COLO668 (cell line): ENCODE results near the gene LTO1.
A peak's percentile ranks its signal among the peaks of the same experiment; 100 is the strongest.

Source experiments
- DNase-seq: peaks from one replicate; lab custom pipeline; 2025; ENCODE audit not compliant: unreplicated experiment; lab: John Stamatoyannopoulos, UW

The LTO1 gene

DNA sequence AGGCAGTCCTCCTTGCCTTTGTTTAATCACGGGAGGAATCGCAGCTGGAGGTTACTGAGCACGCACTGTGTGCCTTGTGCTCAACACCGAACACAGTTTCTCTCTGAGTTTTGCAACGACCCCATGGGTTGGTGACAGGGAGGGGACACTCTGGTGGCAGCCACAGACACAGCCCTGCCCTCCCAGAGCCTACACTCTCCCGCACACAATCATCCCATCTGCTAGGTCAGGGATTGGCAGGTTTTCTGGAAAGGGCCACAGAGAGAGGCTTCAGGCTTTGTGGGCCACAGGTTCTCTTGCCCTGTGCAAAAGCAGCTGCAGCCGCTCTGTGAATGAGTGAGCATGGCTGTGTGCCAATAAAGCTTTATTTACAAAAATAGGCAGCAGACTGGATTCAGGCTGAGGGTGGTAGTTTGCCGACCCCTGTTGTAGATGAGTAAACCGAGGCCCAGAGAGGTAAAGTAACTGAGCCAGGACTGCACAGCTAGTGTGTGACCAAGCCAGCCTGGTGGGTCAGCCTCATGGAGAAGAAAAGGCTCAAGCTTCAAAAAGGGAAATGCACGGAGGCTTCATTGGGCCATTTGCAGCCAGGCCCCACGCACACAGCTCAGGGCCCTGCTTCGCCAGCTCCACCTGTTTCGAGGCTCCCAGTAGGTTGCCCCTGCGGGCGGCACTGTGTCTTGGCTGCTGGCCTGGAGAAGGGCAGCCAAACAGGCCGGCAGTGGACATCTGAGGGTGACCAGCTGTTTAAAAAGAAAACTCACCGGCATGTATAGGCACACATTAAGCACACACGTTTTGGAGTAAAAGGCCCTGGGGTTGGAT lies 16.3 kb downstream of the LTO1 start:
- no peak for DNase-seq

DNA sequence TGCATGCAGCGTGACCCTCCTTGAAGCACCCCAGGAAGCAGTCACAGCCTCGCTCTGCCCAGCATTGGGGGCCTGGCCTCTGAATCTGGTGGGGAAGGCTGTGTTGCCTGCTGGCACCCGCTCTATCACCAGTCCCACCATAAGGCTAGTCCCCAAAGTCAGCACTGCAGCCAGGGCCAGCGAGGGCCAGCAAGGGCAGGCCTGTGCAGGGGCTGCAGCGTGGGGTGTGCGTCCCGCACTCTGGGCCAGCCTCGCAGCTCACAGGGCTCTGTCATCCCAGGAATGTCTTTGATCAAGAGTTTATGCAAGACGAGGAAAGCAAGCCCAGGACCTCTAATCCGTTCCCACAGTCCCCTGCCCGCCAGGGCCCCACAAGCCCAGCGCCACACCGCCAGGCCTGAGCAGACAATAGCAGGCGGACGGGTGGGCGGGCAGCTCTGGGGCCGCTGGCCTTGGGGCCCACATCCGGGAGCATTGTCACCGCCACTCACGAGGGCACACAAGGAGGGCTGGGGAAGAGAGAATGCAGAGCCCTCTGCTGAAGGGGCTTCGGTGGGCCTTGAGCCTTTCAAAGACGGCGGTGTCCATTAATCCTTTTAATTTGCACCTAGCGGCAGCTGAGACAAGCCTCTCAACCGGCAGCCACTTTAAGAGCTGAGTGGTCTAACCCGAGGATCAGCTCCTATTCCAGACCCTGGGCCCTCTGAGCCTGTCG lies 17.1 kb downstream of the LTO1 start:
- no peak for DNase-seq

DNA sequence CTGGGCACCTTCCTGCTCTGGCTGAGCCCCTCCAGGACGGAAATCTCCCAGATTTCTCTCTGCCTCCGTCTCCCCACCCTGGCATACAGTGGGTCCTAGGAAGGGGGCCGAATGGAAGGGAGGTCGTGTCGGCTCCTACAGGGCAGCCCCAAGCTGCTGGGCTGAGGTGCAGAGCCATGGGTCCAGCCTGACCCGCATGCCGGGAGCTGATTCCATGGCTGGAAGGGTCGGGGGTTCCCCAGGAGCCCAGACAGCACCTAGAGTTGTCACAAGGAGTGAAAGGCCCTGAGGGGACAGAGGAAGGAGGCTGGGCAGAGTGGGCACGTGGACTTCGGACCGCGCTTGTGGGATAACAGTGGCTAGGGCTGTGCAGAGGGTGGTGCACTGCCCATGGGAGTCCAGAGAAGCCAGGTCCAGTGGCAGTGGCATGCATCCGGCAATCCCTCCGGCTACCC lies 17.7 kb downstream of the LTO1 start:
- no peak for DNase-seq

DNA sequence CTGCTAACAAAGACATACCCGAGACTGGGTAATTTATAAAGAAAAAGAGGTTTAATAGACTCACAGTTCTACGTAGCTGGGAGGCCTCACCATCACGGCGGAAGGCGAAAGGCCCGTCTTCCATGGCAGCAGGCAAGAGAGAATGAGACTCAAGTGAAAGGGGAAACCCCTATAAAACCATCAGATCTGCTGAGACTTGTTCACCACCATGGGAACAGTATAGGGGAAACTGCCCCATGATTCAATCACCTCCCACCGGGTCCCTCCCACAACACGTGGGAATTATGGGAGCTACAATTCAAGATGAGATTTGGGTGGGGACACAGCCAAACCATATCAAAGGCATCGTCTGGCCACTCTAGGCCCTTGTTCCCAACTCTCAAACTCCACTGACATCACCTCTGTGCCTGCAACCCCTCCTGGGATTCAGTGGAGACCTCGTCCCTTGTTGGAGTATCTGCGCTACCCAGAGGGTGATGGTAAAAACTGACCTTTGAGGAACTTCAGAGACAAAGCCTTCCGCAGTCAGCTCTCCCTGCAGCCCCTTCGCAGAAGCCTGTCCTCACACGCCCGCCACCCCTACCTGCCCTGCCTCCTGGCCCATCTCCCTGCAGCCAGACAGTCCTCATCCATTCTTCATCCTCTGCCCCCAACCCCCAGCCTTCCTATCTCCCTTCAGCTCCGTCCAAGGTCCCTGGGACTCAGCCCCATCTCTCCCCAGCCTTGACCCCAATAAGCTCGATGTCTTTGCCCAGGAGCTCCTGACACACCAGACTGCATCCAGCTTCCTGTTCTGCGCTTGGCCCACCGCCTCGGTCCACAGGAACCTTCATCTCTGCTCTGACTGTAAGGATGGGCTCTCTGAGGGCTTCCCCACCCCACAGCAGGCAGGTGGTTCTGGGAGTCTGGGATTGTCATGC lies 18.4 kb downstream of the LTO1 start:
- DNase-seq, result no peak

DNA sequence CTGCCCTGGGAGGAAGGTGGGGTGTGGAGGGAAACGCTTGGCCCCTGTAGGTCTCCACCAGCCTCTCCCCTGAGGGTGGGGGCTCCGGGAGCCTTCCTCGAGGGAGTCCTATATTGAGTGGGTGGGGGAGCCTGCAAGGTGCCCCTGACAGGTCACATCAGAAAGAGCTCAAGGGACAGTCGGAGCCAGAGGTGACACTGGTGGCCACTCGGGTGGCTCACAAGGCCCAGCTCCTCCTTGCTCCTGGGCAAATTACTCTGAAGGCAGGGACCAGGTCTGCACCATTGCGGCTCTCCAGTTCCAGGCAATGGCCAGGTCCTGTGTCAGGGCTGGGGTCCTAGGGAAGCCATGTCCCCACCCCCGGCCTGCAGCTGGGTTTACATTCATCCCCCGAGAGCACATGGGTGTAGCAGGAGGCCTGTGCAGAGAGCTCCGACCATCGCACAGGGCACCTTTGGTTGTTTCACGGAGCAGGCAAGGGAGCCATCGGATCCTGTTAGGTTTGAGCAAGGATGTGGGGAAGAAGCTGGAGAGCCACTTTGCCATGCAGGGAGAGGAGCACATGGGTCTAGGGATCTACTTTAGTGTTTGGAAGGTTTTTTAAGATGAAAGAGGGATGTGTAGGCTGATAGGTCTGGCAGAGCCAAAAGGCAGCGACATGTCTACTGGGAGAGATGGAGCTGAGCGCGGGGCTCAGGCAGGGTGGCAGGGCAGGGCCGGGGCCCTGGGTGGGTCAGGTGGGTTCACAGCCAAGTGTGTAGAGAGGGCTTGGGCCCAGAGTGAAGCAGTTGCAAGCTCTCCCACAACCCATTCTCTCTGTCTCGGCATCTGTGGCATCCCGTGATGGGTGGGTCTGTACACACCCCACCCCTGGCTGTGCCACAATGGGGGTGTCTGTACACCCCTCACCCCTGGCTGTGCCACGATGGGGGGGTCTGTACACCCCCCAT lies 19.4 kb downstream of the LTO1 start:
- no peak for DNase-seq

DNA sequence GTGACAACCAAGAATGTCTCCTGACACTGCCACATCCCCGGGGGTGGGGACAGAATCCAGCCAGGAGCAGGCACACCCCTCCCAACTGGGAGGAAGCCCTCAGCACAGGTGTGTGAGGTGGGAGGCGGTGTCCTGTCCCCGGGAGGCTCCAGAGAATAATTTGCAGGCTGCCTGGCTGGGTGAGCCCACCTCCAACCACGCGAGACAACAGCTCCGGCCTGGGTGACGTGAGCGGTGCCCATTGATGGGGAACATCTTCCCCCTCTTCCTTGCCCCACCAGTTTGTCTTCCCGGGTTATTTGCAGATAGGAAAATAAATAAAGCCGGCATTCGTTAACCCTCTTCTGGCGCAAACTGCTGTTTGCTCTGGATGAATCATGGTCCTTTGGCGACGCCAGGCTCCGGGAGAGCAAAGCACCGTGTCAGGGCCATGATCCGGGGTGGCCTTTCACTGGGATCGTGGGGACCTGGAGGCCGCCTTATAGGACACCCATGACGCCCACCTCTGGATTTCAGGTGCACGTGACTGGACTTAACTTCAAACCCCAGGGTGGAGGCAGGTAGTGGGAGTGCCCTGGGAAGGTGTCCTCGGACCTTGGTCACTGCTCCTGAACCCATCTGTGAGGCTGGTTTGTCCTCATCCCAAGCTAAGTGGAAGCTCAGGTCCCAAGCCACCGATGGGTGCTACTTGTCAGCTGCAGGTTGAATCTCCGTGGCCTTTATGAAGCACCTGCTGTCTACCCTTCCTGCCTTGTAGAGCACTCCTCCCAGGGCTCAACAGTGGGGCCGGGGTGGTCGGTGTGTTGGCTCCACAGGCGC lies 20.3 kb downstream of the LTO1 start:
- peak; percentile 59 for DNase-seq

DNA sequence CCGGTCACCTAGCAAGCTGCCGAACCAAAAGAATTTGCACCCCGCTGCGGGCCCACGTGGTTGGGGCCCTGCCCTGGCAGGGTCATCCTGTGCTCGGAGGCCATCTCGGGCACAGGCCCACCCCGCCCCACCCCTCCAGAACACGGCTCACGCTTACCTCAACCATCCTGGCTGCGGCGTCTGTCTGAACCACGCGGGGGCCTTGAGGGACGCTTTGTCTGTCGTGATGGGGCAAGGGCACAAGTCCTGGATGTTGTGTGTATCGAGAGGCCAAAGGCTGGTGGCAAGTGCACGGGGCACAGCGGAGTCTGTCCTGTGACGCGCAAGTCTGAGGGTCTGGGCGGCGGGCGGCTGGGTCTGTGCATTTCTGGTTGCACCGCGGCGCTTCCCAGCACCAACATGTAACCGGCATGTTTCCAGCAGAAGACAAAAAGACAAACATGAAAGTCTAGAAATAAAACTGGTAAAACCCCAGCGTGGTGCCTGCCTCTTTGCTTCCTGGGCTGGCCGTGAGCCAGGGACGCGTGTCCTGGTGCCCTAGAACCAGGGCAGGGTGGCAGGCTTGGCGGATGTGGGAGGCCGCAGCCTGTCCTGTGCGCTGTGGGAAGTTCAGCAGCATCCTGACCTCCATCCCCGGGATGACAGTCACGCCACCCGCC lies 21.0 kb downstream of the LTO1 start:
- DNase-seq, result peak; percentile 58

DNA sequence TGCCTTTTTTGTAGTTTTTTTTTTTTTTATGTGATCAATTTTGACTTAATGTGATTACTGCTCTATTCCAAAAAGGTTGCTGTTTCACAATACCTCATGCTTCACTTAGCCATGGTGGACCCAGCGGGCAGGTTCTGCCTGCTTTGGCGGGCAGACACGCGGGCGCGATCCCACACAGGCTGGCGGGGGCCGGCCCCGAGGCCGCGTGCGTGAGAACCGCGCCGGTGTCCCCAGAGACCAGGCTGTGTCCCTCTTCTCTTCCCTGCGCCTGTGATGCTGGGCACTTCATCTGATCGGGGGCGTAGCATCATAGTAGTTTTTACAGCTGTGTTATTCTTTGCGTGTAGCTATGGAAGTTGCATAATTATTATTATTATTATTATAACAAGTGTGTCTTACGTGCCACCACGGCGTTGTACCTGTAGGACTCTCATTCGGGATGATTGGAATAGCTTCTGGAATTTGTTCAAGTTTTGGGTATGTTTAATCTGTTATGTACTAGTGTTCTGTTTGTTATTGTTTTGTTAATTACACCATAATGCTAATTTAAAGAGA lies 21.7 kb downstream of the LTO1 start:
- no peak for DNase-seq

DNA sequence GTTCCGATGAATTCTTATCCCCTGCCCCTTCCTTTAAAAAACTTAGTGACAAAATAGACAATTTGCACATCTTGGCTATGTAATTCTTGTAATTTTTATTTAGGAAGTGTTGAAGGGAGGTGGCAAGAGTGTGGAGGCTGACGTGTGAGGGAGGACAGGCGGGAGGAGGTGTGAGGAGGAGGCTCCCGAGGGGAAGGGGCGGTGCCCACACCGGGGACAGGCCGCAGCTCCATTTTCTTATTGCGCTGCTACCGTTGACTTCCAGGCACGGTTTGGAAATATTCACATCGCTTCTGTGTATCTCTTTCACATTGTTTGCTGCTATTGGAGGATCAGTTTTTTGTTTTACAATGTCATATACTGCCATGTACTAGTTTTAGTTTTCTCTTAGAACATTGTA lies 22.2 kb downstream of the LTO1 start:
- DNase-seq, result no peak

DNA sequence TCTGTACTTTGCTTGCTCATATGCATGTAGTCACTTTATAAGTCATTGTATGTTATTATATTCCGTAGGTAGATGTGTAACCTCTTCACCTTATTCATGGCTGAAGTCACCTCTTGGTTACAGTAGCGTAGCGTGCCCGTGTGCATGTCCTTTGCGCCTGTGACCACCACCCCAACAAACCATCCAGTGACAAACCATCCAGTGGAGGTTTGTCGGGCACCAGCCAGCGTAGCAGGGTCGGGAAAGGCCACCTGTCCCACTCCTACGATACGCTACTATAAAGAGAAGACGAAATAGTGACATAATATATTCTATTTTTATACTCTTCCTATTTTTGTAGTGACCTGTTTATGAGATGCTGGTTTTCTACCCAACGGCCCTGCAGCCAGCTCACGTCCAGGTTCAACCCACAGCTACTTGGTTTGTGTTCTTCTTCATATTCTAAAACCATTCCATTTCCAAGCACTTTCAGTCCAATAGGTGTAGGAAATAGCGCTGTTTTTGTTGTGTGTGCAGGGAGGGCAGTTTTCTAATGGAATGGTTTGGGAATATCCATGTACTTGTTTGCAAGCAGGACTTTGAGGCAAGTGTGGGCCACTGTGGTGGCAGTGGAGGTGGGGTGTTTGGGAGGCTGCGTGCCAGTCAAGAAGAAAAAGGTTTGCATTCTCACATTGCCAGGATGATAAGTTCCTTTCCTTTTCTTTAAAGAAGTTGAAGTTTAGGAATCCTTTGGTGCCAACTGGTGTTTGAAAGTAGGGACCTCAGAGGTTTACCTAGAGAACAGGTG lies 23.1 kb downstream of the LTO1 start:
- DNase-seq, result no peak

DNA sequence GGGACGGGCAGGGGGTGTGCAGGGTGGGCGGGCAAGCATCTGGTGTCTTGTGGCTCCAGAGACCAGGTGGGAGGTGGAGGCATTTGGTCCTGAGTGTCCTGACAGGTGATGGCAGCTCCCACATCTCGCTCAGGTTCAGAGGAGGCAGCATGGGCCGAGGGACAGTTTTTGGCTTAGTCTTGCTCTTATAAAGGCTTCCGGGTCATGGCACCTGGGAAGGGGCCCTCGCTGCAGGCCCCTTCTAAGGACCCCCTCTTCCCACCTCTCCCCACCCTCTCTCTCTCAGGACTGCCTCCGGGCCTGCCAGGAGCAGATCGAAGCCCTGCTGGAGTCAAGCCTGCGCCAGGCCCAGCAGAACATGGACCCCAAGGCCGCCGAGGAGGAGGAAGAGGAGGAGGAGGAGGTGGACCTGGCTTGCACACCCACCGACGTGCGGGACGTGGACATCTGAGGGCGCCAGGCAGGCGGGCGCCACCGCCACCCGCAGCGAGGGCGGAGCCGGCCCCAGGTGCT lies 24.3 kb downstream of the LTO1 start:
- DNase-seq, result no peak

DNA sequence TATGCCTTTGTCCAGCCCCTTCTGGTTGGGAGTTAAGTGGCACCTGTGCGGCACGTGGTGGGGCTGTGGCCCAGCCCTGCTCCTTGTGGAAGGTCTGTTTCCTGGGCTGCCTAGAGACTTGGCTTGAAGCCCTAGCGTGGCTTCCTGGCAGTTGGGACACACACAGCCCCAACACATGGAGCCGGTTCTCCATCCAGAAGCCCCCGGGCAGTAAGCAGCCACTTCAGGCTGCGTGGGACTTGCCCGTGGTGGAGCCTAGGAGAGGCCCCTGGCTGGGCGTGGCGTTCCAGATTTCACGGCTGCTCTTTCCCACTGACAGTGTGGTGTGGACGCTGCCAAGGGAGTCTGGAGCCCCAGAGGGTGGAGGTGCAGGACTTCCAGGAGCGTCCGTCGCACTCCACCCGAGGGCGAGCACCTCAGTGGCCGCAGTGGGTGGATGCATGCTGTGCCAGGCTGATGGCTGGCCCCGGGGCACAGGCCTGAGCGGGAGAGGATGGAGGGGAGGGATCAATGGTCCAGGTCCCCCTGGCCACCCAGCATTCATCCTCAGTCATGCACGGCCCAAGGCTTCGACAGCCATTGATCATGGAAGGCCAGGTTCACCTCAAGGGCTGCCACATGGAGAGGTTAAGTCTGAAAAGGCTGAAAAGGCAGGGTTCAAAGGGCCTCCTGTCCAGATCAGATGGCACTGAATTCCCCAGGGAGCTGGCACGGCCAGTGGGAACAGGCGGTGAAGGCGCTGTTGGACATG lies 24.9 kb downstream of the LTO1 start:
- DNase-seq, result no peak

DNA sequence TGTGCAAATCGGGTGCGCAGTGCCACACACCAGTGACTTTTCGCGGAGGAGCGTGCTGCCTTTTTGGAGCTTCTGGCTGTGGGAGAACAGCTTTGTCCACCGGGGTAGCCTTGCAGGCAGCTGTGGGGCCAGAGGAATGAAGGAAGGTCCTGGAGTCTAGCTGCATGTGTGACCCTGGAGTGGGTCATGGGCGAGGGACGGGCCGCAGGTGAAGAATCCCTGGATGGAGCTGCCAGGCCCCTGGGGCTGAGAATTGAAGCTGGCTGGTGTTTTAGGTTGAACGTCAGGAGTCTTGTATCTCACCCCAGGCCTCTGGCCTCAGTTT lies 25.6 kb downstream of the LTO1 start:
- no peak for DNase-seq

DNA sequence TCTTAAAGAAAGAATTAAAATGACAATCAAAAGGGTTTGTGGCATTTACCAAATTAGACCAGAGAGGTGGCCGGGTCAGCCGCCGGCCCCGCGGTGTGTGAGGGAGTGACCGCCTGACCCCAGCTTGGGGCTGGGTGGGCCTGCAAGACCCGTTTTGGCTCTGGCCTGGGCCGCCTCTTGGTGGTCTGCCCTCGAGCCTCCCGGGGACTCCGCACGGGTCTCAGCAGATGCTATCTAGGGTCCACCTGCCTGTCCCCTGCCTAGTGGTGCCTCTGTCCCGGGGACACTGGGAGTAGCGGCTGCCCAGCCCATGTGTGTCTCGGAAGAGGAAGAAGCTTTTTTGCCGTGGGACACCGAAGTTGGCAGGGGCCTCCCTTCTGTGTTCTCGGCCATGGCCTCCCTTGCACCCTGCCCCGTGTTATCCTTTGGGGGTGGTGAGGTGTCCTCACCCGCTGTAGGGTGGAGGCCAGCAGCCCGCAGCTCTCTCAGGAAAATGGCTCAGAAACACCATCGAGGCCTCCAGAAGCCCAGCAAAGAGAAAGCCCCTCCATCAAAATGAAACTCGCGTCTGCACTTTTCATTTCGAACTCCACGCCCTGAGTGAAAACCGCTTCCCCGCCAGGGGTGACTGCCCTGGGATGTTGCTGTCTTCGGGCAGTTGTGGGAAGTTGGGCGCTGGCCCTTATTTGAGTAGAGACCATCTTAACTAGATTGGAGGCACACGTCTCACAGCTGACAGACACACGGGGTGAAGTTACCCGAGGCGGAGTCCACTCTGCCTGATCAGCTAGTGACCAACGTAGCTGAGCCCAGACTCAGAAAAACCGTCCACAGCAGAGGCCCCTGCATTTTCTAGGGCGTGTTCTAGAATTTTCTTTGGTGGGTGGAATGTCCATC lies 26.2 kb downstream of the LTO1 start:
- DNase-seq, result no peak

DNA sequence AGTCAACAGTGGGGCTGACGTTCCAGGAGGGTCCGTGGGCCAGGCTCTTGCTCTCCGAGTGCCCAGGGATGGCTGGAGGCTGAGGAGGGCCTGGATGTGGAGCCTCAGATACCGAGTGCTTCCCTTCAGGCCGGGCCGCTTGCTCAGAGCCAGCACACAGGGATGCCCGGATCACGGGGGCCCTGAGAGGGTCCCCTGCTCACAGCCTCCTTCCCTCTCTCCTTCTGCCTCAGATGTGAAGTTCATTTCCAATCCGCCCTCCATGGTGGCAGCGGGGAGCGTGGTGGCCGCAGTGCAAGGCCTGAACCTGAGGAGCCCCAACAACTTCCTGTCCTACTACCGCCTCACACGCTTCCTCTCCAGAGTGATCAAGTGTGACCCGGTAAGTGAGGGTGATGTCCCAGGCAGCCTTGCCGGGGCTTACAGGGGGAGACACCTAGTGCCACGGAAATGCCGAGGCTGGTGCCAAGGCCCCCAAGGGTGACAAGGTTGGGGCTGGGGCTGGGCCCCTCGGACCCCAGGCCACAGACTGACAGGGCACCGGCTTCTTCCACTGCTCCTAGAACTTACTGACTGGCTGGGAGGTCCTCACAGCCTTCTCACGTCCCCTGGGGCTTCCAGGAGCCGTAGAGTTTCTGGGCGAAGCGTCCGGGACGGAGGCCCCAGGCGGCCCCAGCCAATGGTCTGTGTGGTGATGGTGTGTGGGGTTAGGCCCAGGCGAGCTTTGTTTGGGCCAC lies 27.2 kb downstream of the LTO1 start:
- DNase-seq, result no peak
